Kidney glomerular epithelial cell (primary cell): ENCODE measurements around the gene WBP11.

Experiments
- DNase-seq: peaks from one replicate; lab custom pipeline; 2025; lab: John Stamatoyannopoulos, UW

The WBP11 gene

GRCh38 chr12:14824012-14824634 is 20.8 kb upstream of the WBP11 start:
- no peak for DNase-seq

GRCh38 chr12:14814014-14814413 is 10.7 kb upstream of the WBP11 start, which contains the start of gene SMCO3:
SMCO3 (minus strand) TSS chr12:14814182; CDS start chr12:14806680, 7,502 bp downstream.
- DNase-seq, result no peak

- DNase-seq, result no peak
Observed at GRCh38 chr12:14811486-14811885, 8.2 kb upstream of the WBP11 start.

- DNase-seq, result peak; percentile 21
Observed at GRCh38 chr12:14810953-14811483, 7.7 kb upstream of the WBP11 start.

- DNase-seq, result no peak
Observed at GRCh38 chr12:14810167-14810952, 7.1 kb upstream of the WBP11 start.

GRCh38 chr12:14803830-14804160 is 517 bp upstream of the WBP11 start:
- peak; percentile 87 for DNase-seq

- DNase-seq, result peak; percentile 36
Observed at GRCh38 chr12:14802721-14803010, 612 bp downstream of the WBP11 start.

- DNase-seq, result no peak
Observed at GRCh38 chr12:14802247-14802646, 1.0 kb downstream of the WBP11 start.

GRCh38 chr12:14795028-14795448 is 8.2 kb downstream of the WBP11 start:
- DNase-seq, result no peak

- no peak for DNase-seq
Observed at GRCh38 chr12:14785568-14785967, 17.7 kb downstream of the WBP11 start.

GRCh38 chr12:14784471-14784870 is 18.8 kb downstream of the WBP11 start:
- no peak for DNase-seq

GRCh38 chr12:14782756-14783155 is 20.5 kb downstream of the WBP11 start:
- DNase-seq, result no peak

- DNase-seq, result no peak
Observed at GRCh38 chr12:14781563-14781962, 21.7 kb downstream of the WBP11 start.

- DNase-seq, result no peak
Observed at GRCh38 chr12:14780859-14781258, 22.4 kb downstream of the WBP11 start.

GRCh38 chr12:14779834-14780233 is 23.4 kb downstream of the WBP11 start:
- DNase-seq, result no peak

GRCh38 chr12:14777271-14777670 is 26.0 kb downstream of the WBP11 start:
- DNase-seq, result no peak

- DNase-seq, result no peak
Observed at GRCh38 chr12:14776236-14776961, 26.9 kb downstream of the WBP11 start.

- DNase-seq, result no peak
Observed at GRCh38 chr12:14775636-14775980, 27.7 kb downstream of the WBP11 start.

GRCh38 chr12:14774906-14775635 is 28.2 kb downstream of the WBP11 start:
- peak; percentile 44 for DNase-seq

- peak; percentile 98 for DNase-seq
Observed at GRCh38 chr12:14774074-14774905, 29.0 kb downstream of the WBP11 start.

GRCh38 chr12:14773685-14774073 is 29.6 kb downstream of the WBP11 start:
- no peak for DNase-seq
